Glomerular endothelial cell (primary cell): Measurements from ENCODE around the gene OR9Q1. TPM values are rescaled to one million over a fixed set of nuclear protein-coding genes. Genes with fewer than 3 reads are reported as not detected.
"Not testable (repeated sequence)": the region's sequence is repeated elsewhere in the genome, so short reads cannot be mapped to it uniquely, and the experiment has no call there.

ENCODE experiments used
- DNase-seq: peaks from one replicate; pipeline ENCODE4 v3.0.0-alpha.2; 2011; ENCODE audit warnings: low read depth, low spot score; ENCODE audit errors: extremely low read depth
- total RNA-seq: library from RNA; depleted of rRNA; stranded (reverse); fragments of >200 nt; gene quantifications from 2 replicates; pipeline ENCODE4 v1.2.3, GENCODE V29; 2015

Gene OR9Q1
- not detected in 2 replicates for total RNA-seq

GRCh38 chr11:58023435-58023931 lies at the start of gene OR9Q1:
OR9Q1 (plus strand) TSS chr11:58023881; CDS start chr11:58179445, 155,564 bp downstream.
- no peak for DNase-seq

- DNase-seq: no peak
Measured at GRCh38 chr11:57974132-57974531, 49.5 kb upstream of the OR9Q1 start.

- no peak for DNase-seq
Measured at GRCh38 chr11:57974848-57975601, 48.7 kb upstream of the OR9Q1 start.

GRCh38 chr11:57977709-57978108 lies 46.0 kb upstream of the OR9Q1 start:
- no peak for DNase-seq

GRCh38 chr11:57978686-57979531 lies 44.8 kb upstream of the OR9Q1 start:
- no peak for DNase-seq

GRCh38 chr11:57979532-57980079 lies 44.1 kb upstream of the OR9Q1 start:
- no peak for DNase-seq

- DNase-seq: no peak
Measured at GRCh38 chr11:57980201-57980600, 43.5 kb upstream of the OR9Q1 start.

- no peak for DNase-seq
Measured at GRCh38 chr11:57981536-57981935, 42.1 kb upstream of the OR9Q1 start.

- no peak for DNase-seq
Measured at GRCh38 chr11:57982776-57983175, 40.9 kb upstream of the OR9Q1 start.

GRCh38 chr11:57983191-57983590 lies 40.5 kb upstream of the OR9Q1 start:
- DNase-seq: no peak

GRCh38 chr11:57999523-57999922 lies 24.2 kb upstream of the OR9Q1 start:
- not testable (repeated sequence) for DNase-seq

GRCh38 chr11:58000021-58000420 lies 23.7 kb upstream of the OR9Q1 start:
- not testable (repeated sequence) for DNase-seq

- no peak for DNase-seq
Measured at GRCh38 chr11:58000699-58001098, 23.0 kb upstream of the OR9Q1 start.

- DNase-seq: peak; percentile 50
Measured at GRCh38 chr11:58003036-58003435, 20.6 kb upstream of the OR9Q1 start.

- no peak for DNase-seq
Measured at GRCh38 chr11:58003591-58003990, 20.1 kb upstream of the OR9Q1 start.

- DNase-seq: peak; percentile 96
Measured at GRCh38 chr11:58004664-58005063, 19.0 kb upstream of the OR9Q1 start.

- DNase-seq: peak; percentile 44
Measured at GRCh38 chr11:58006940-58007339, 16.7 kb upstream of the OR9Q1 start.

GRCh38 chr11:58011771-58012170 lies 11.9 kb upstream of the OR9Q1 start:
- DNase-seq: no peak

- peak; percentile 92 for DNase-seq
Measured at GRCh38 chr11:58024601-58025091, 965 bp downstream of the OR9Q1 start.

GRCh38 chr11:58027341-58027740 lies 3.7 kb downstream of the OR9Q1 start:
- no peak for DNase-seq
